NCI-H1694 treated with DMSO at 0.1 percent for 48 hours (cell line): ENCODE data around the gene TIMELESS.
"Not testable (repeated sequence)": the region's sequence is repeated elsewhere in the genome, so short reads cannot be mapped to it uniquely, and the experiment has no call there.

Experiments used
- DNase-seq: peaks from one replicate; lab custom pipeline; 2025; lab: John Stamatoyannopoulos, UW

The TIMELESS gene

GRCh38 chr12:56408799-56409417, 40.3 kb downstream of the TIMELESS start:
- DNase-seq = no peak

- DNase-seq = not testable (repeated sequence)
Observed at GRCh38 chr12:56404227-56404626, 45.0 kb downstream of the TIMELESS start.

- DNase-seq = not testable (repeated sequence)
Observed at GRCh38 chr12:56401612-56402011, 47.6 kb downstream of the TIMELESS start.

- DNase-seq = not testable (repeated sequence)
Observed at GRCh38 chr12:56401125-56401524, 48.1 kb downstream of the TIMELESS start.

- not testable (repeated sequence) for DNase-seq
Observed at GRCh38 chr12:56399466-56399865, 49.8 kb downstream of the TIMELESS start.

- DNase-seq = no peak
Observed at GRCh38 chr12:56398324-56398723, 50.9 kb downstream of the TIMELESS start.

- DNase-seq = no peak
Observed at GRCh38 chr12:56392331-56392730, 56.9 kb downstream of the TIMELESS start.

- DNase-seq = no peak
Observed at GRCh38 chr12:56391721-56392120, 57.5 kb downstream of the TIMELESS start.

- no peak for DNase-seq
Observed at GRCh38 chr12:56389412-56389811, 59.8 kb downstream of the TIMELESS start.

GRCh38 chr12:56387152-56387736, 62.0 kb downstream of the TIMELESS start:
- no peak for DNase-seq

- DNase-seq = no peak
Observed at GRCh38 chr12:56385873-56386272, 63.4 kb downstream of the TIMELESS start.

GRCh38 chr12:56382611-56383010, 66.6 kb downstream of the TIMELESS start:
- DNase-seq = no peak

- DNase-seq = no peak
Observed at GRCh38 chr12:56377989-56378316, 71.3 kb downstream of the TIMELESS start.

- DNase-seq = no peak
Observed at GRCh38 chr12:56377310-56377988, 71.8 kb downstream of the TIMELESS start.

- DNase-seq = no peak
Observed at GRCh38 chr12:56375598-56376434, 73.4 kb downstream of the TIMELESS start.

GRCh38 chr12:56374726-56375597, 74.3 kb downstream of the TIMELESS start:
- no peak for DNase-seq

- no peak for DNase-seq
Observed at GRCh38 chr12:56373515-56373914, 75.7 kb downstream of the TIMELESS start.

GRCh38 chr12:56366948-56367347, 82.3 kb downstream of the TIMELESS start:
- DNase-seq = no peak
